GM19328 (cell line): Measurements from ENCODE around the gene L3MBTL2.

Experiments used
- ATAC-seq: cut with Tn5 transposase; IDR thresholded peaks from one replicate; pipeline ENCODE4 v1.9.1; 2021; ENCODE audit warnings: mild to moderate bottlenecking, moderate library complexity; ENCODE audit not compliant: unreplicated experiment

L3MBTL2 gene

DNA sequence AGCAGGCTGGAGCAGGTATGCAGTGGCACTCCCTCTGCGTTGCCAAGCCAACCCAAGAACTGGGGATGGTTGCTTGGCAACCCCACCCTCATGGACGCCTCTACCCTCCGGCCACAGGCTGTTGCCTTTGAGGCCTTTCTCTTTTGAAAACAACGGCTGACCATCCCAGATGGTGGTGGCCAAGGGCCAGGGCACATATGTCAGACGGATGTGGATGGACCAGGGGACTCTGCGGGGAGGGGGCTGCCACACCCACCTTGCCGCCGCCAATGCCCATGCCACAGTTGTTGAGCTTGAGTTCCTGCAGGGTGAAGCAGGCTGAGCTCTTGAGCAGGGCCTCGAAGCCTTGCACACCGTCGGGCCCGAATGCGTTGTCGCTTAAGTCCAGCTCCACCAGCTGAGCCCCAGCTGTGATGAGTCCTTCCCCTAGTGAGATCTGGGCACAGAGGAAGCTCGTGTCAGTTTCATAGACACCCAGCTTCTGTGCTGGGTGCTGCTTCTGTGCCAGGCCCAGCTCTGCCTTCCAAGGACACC is 59.4 kb downstream of the L3MBTL2 start:
- no peak for ATAC-seq

GRCh38 chr22:41267958-41268357 is 62.8 kb downstream of the L3MBTL2 start:
- no peak for ATAC-seq

- ATAC-seq, result no peak
Measured at GRCh38 chr22:41271787-41272186, 66.7 kb downstream of the L3MBTL2 start.

DNA sequence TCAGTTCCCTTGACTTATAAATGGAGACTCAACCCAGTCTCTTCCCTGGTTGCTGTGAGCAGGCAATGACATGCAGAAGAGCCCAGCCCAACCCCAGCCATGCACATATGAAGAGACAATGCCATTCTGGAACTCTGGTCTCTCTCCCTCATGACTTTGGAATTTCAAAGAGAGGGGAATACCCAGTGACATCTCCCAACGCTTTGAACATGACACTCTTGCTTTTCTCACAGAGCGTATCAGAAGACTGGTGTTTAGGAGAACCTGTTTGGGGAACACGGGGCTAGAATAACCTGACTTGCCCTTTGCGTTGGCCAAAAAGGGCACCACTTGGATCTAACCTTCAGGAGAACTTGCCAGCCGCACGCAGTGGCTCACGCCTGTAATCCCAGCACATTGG is 68.0 kb downstream of the L3MBTL2 start:
- no peak for ATAC-seq

- ATAC-seq, result no peak
Measured at GRCh38 chr22:41274856-41275255, 69.7 kb downstream of the L3MBTL2 start.

DNA sequence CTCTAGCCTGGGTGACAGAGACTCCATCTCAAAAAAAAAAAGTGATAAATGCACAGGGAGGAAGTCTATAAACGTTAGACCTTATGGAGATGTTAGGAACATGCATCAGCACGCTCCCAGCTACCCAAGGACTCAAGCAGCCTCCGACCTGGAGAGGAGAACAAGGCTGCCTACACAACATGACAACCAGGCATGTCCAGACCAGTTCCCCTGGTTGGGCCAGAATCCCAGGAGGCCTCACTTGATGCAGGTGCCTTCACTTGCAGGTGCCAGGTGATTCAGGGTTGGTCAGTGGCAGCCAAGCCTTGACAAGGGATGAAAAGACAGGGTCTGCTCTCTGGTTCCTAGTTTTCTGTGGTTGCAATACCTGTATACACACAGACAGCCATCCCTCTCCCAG is 75.0 kb downstream of the L3MBTL2 start:
- no peak for ATAC-seq

GRCh38 chr22:41280854-41281253 is 75.7 kb downstream of the L3MBTL2 start:
- no peak for ATAC-seq
